NT2/D1 (cell line): Measurements from ENCODE around the gene AP3B2.

Experiments used
- DNase-seq: peaks from one replicate; pipeline ENCODE4 v3.0.0-alpha.2; 2011; ENCODE audit warnings: low read depth, low spot score
- H3K27me3 ChIP-seq: 2 replicates; pipeline ENCODE4 v1.6.0; 2011; ENCODE audit warnings: mild to moderate bottlenecking; ENCODE audit not compliant: insufficient read length, insufficient read depth
- H3K36me3 ChIP-seq: 2 replicates; pipeline ENCODE4 v1.6.1; 2011; ENCODE audit warnings: mild to moderate bottlenecking, low read length, mixed read lengths; ENCODE audit not compliant: insufficient read depth, insufficient read length
- H3K4me1 ChIP-seq: 2 replicates; pipeline ENCODE4 v1.5.1; 2011; ENCODE audit not compliant: insufficient read depth, insufficient read length
- H3K4me3 ChIP-seq: 2 replicates; pipeline ENCODE4 v1.5.1; 2011; ENCODE audit warnings: low read depth; ENCODE audit not compliant: insufficient read length
- H3K9ac ChIP-seq: 2 replicates; pipeline ENCODE4 v1.6.0; 2011; ENCODE audit warnings: low read depth; ENCODE audit not compliant: insufficient read length
- H3K9me3 ChIP-seq: 2 replicates; pipeline ENCODE4 v1.5.1; 2011; ENCODE audit warnings: mild to moderate bottlenecking, low read length; ENCODE audit not compliant: insufficient read depth
- SUZ12 ChIP-seq: IDR thresholded peaks from 2 replicates; pipeline ENCODE4 v1.6.1; 2011; ENCODE audit not compliant: insufficient read length, insufficient read depth; ENCODE audit errors: extremely low read depth
- YY1 ChIP-seq: IDR thresholded peaks from 2 replicates; pipeline ENCODE4 v1.6.1; 2011; ENCODE audit not compliant: insufficient read length, insufficient read depth
- ZNF274 ChIP-seq: IDR thresholded peaks from 2 replicates; pipeline ENCODE4 v1.6.1; 2011; ENCODE audit warnings: mild to moderate bottlenecking, low read depth, low read length

Gene AP3B2

DNA sequence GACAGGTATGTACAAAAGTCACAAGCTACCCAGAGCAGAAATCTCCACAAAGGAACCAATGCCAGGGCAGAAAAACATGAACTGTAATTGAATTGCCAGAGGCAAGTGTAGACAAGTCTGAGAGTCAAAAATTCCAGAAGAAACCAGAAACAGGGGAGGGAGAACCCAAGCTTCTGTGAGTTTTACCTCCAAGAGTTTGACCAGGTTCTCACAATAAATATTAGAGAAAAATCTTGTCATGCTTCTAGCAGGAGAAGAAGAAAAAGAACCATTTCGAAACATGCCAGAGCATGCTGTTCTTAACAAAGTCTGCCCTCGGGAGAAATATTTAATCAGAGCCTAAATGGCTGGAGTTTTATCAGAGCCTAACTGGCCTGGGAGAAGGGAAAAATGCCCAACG lies 32.5 kb upstream of the AP3B2 start:
- no peak overlapping the region for H3K9ac ChIP-seq
- peaks cover 4% of the 10 kb centered on the region for H3K36me3 ChIP-seq
- DNase-seq, result no peak
- H3K4me3 ChIP-seq, result no peak overlapping the region
- no peaks in the 10 kb centered on the region for H3K27me3 ChIP-seq
- H3K9me3 ChIP-seq, result no peaks in the 10 kb centered on the region
- no peak for TF ChIP-seq YY1
- no peak for TF ChIP-seq ZNF274
- no peak for TF ChIP-seq SUZ12
- H3K4me1 ChIP-seq, result no peaks in the 10 kb centered on the region

- H3K36me3 ChIP-seq, result peaks cover 11% of the 10 kb centered on the region
- no peak for DNase-seq
- H3K4me1 ChIP-seq, result no peaks in the 10 kb centered on the region
Measured at GRCh38 chr15:82739086-82739485, 29.4 kb upstream of the AP3B2 start.

DNA sequence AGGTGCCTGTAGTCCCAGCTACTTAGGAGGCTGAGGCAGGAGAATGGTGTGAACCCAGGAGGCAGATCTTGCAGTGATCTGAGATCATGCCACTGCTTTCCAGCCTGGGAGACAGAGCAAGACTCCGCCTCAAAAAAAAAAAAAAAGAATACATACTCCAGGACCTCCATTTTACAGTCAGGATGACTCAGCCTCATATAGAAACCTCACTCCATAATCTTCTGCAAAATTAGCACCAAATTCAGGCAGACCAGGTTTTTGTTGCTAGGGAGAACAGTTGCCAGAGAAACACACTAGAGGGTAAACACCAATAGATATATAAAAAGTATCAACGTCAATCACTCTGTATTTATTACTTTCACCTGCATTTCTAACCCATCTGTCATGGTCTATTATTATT lies 28.3 kb upstream of the AP3B2 start:
- TF ChIP-seq SUZ12 (no peak), YY1 (no peak), ZNF274 (no peak)
- no peaks in the 10 kb centered on the region for H3K27me3 ChIP-seq
- no peak for DNase-seq
- H3K4me1 ChIP-seq, result no peaks in the 10 kb centered on the region
- H3K4me3 ChIP-seq, result no peak overlapping the region
- H3K9me3 ChIP-seq, result no peaks in the 10 kb centered on the region
- peaks cover 11% of the 10 kb centered on the region for H3K36me3 ChIP-seq
- H3K9ac ChIP-seq, result no peak overlapping the region

More at GRCh38 chr15:82739086-82739485, 29.4 kb upstream of the AP3B2 start:
- H3K27me3 ChIP-seq, result no peaks in the 10 kb centered on the region
- no peaks in the 10 kb centered on the region for H3K9me3 ChIP-seq
- H3K4me3 ChIP-seq, result no peak overlapping the region
- no peak overlapping the region for H3K9ac ChIP-seq
- TF ChIP-seq YY1, result no peak
- TF ChIP-seq SUZ12, result no peak
- TF ChIP-seq ZNF274, result no peak

DNA sequence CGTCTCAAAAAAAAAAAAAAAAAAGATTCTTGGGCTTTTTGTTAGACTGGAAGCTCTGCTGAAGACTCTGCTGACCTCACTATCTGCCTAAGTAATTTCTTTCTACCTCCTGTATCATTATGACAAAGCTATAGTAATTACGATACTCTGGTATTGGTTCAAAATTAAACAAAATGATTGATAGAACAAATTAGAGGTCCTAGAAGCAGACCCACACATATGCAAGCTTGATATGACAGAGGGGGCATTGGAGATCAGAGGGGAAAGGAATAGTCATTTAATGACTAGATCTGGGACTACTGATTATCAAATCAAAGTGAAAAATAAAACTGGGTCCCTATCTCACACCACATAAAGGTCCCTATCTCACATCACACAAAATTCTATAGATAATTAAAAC lies 21.9 kb upstream of the AP3B2 start:
- Histone ChIP-seq H3K36me3 (peaks cover 8% of the 10 kb centered on the region), H3K9ac (no peak overlapping the region), H3K4me1 (no peaks in the 10 kb centered on the region), H3K27me3 (no peaks in the 10 kb centered on the region), H3K4me3 (no peak overlapping the region), H3K9me3 (no peaks in the 10 kb centered on the region)
- no peak for DNase-seq
- TF ChIP-seq SUZ12 (no peak), ZNF274 (no peak), YY1 (no peak)

- Histone ChIP-seq H3K4me3 (no peak overlapping the region), H3K9me3 (no peaks in the 10 kb centered on the region), H3K9ac (no peak overlapping the region), H3K27me3 (no peaks in the 10 kb centered on the region), H3K36me3 (peaks cover 8% of the 10 kb centered on the region), H3K4me1 (no peaks in the 10 kb centered on the region)
- no peak for DNase-seq
- no peak for TF ChIP-seq YY1
- no peak for TF ChIP-seq ZNF274
- no peak for TF ChIP-seq SUZ12
Measured at GRCh38 chr15:82730022-82730530, 20.4 kb upstream of the AP3B2 start.

GRCh38 chr15:82726816-82727215 lies 17.1 kb upstream of the AP3B2 start:
- Histone ChIP-seq H3K4me1 (no peaks in the 10 kb centered on the region), H3K27me3 (no peaks in the 10 kb centered on the region), H3K36me3 (peaks cover 5% of the 10 kb centered on the region), H3K9me3 (no peaks in the 10 kb centered on the region), H3K4me3 (no peak overlapping the region), H3K9ac (no peak overlapping the region)
- TF ChIP-seq YY1 (no peak), ZNF274 (no peak), SUZ12 (no peak)
- DNase-seq, result no peak

DNA sequence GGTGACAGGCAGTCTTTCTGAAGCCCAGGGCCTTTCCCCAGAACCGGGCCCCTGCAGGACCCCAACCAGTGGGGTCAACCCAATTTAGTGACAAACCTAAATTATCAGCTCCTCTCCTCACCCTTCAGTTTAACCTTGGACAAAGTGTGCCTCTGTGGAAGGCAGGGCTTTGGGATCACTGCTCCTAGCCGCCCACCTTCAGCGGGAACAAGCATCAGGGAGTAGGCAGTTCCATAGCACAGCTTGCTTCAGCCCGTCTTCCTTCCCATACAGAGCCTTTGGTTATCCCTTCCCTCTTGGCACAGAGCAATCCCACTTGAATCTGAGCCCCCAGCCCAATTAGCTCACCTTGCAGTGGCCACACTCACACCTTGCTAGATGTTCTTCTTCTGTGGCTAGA lies 5.3 kb upstream of the AP3B2 start:
- no peak for DNase-seq
- H3K4me3 ChIP-seq, result no peak overlapping the region
- peaks cover 13% of the 10 kb centered on the region for H3K27me3 ChIP-seq
- no peaks in the 10 kb centered on the region for H3K9me3 ChIP-seq
- H3K36me3 ChIP-seq, result no peaks in the 10 kb centered on the region
- H3K4me1 ChIP-seq, result peaks cover 9% of the 10 kb centered on the region
- H3K9ac ChIP-seq, result no peak overlapping the region
- TF ChIP-seq ZNF274 (no peak), SUZ12 (no peak), YY1 (no peak)

DNA sequence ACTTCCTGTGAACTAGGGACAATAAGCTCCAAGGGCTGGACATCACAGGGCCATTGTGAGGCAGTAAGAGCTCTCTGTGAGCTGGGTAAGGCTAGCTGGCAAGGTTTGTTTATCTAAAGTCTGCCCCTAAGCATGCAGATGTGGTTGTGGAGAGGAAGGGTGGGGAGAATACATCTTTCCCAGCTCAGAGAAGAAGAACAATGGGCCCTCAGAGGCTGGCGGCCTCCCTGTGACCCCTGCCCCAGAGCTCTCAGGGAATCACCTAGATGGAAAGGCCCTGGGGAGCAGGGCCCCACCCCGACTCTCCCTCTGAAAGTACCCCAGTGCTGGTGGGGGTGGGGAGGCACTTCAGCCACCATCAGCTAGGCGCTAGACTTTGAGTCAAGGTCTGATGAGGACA lies 4.3 kb upstream of the AP3B2 start:
- no peak for TF ChIP-seq ZNF274
- TF ChIP-seq SUZ12, result no peak
- TF ChIP-seq YY1, result no peak
- no peak overlapping the region for H3K9ac ChIP-seq
- H3K36me3 ChIP-seq, result no peaks in the 10 kb centered on the region
- H3K4me1 ChIP-seq, result peaks cover 9% of the 10 kb centered on the region
- no peaks in the 10 kb centered on the region for H3K9me3 ChIP-seq
- no peak for DNase-seq
- H3K4me3 ChIP-seq, result no peak overlapping the region
- H3K27me3 ChIP-seq, result peaks cover 13% of the 10 kb centered on the region
